ENCODE measurements around the gene SEMA3C.

Gene SEMA3C

GRCh38 chr7:80868566-80868965, 50.3 kb downstream of the SEMA3C start:
- H3K27ac ChIP-seq: no peak overlapping the region
- H3K4me3 ChIP-seq: no peak overlapping the region

- no peak overlapping the region for H3K27ac ChIP-seq
- no peak overlapping the region for H3K4me3 ChIP-seq
Measured at GRCh38 chr7:80860554-80860953, 58.3 kb downstream of the SEMA3C start.

GRCh38 chr7:80859272-80859970, 59.4 kb downstream of the SEMA3C start:
- Histone ChIP-seq H3K27ac (no peak overlapping the region), H3K4me3 (no peak overlapping the region)

DNA sequence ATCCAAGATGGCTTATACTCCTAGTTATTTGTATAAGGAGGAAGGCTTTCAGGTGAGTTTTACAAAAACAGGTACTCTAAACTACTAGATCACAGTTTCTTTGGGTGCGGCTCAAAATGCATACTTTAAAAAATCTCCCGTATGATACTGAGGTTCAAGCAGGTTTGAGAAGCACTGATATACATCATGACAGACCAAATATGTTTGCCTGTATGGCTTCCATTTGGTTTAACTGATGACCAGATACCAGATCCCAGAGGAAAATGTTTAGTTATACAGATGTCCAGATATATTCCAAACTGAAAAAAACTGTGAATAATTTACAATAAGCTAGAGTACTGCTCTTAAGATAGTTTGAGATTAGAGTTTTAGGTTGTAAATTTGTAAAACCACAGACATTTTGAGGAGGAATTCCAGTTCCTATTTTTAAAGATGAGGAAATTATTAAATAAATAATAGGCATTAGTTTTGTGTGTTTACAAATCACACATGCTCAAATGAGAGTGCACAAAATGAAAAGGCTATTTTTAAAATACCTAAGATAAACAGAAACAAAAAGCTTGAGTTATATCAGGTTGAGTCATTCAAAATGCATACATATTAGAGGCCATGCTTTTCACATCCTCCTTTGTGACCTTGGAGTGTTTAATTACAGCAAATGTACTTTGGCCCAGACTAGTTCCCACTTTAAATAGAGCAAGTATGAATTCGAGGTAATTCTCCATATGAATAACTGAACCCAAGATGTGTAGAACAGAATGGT, 60.5 kb downstream of the SEMA3C start:
- Histone ChIP-seq H3K4me3 (no peak overlapping the region), H3K27ac (no peak overlapping the region)

- Histone ChIP-seq H3K4me3 (no peak overlapping the region), H3K27ac (no peak overlapping the region)
Measured at GRCh38 chr7:80856769-80857168, 62.1 kb downstream of the SEMA3C start.

DNA sequence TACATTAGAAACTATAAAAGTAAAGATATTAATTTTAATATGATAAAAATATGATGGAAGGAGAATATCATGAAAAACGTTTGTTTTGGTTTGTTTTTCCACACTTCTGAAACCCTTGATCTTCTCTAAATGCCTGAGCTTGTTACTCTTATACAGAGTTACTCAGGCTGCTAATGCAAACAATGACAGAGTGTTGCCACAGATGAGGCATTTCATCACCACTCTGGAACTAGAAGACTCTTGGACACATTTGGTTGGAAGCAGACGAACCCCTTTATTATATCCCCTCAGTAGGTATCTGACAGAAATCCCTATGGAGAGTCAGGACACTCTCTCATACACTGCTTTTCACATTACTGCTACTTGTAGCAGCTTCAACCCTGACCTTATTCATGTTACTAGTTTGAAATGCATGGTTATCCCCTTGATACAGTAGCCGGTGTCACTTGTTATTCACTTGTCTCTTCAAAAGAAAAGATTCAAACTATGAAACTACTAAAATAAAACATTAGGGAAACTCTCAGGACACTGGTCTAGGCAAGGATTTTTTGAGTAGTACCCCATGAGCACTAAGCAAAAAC, 66.9 kb downstream of the SEMA3C start:
- Histone ChIP-seq H3K27ac (no peak overlapping the region), H3K4me3 (no peak overlapping the region)

DNA sequence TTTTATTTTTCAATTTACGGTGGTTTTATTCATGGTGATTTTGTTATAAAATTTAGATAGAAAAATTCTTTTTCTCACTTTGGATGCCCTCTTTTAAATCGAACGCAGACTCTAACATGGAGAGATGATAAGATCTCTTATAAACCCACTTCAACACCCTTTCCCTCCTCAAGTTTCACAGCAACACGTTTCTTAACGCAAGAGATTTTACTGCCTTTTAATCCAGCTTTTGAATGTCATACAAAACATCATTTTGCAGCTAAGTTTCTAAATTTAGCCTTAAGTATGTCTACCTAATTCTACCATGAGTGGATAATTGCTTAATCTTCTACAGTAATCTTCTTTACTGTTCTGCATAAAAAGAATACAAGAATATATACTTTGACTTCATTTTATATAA, 70.0 kb downstream of the SEMA3C start:
- Histone ChIP-seq H3K4me3 (no peak overlapping the region), H3K27ac (no peak overlapping the region)

- H3K4me3 ChIP-seq: no peak overlapping the region
- no peak overlapping the region for H3K27ac ChIP-seq
Measured at GRCh38 chr7:80847895-80848294, 71.0 kb downstream of the SEMA3C start.

DNA sequence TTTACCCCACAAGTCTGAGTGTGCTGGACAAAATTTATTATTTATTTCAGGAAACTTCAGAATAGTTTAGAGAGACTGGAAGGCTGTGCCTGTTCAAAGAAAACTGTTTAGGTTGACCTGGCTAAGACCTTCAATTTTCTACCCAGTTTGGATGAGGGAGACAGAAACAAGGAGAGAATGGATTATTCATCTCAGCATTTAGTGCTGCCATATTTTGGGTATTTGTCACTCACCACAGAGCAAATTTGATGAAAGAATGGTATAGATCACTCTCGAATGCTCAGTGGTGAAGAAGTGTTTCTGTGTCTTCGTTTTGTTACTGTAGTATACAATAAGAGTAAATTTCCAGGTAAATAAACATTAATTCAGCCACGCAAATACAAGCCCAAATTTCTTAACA, 71.8 kb downstream of the SEMA3C start:
- H3K27ac ChIP-seq: no peak overlapping the region
- no peak overlapping the region for H3K4me3 ChIP-seq

DNA sequence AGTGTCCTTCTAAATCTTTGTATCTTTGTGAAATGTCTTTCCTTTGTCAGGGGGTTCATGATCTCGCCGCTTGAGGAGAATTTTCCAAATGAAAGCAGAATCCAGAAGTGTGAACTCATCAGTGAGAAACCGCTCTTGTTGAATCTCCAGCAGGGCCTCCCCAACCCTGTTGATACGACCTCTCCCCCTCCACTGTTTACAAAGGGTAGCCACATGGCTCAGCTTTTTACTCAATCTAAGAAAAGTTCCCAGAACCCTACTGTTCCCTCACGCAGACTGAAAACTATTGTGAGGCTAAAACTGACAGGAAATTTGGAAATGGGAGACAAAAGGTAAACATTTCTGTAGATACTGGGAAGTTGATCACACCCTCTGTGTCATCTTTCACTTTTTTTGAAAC, 73.9 kb downstream of the SEMA3C start:
- no peak overlapping the region for H3K4me3 ChIP-seq

DNA sequence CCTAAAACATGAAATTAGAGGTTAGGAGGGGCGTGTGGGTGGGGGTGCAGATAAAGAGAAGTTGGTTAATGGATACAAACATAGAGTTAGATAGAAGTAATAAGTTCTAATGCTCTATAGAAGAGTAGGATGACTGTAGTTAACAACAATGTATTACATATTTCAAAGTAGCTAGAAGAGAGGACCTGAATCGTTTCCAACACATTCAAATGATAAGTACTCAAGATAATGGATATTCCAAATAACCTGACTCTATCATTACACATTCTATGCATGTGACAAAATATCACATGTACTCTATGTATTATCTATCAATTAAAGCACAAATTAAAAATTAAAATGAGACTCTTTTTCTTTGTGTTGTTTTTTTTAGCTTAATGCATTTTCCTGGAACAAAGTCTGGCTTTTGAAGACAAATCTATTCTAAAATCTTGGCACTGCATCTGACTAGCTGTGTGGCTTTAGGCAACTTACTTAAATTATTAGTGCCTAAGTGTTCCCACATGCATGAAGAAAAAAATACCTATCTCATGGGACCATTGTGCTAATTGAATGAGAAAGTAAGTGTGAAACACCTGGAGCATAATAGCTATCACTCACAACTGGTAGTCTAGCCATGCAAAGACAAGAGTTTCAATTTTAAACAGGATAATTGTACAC, 75.7 kb downstream of the SEMA3C start:
- Histone ChIP-seq H3K27ac (no peak overlapping the region), H3K4me3 (no peak overlapping the region)

More for the DNA sequence above, 73.9 kb downstream of the SEMA3C start:
- H3K27ac ChIP-seq: no peak overlapping the region

DNA sequence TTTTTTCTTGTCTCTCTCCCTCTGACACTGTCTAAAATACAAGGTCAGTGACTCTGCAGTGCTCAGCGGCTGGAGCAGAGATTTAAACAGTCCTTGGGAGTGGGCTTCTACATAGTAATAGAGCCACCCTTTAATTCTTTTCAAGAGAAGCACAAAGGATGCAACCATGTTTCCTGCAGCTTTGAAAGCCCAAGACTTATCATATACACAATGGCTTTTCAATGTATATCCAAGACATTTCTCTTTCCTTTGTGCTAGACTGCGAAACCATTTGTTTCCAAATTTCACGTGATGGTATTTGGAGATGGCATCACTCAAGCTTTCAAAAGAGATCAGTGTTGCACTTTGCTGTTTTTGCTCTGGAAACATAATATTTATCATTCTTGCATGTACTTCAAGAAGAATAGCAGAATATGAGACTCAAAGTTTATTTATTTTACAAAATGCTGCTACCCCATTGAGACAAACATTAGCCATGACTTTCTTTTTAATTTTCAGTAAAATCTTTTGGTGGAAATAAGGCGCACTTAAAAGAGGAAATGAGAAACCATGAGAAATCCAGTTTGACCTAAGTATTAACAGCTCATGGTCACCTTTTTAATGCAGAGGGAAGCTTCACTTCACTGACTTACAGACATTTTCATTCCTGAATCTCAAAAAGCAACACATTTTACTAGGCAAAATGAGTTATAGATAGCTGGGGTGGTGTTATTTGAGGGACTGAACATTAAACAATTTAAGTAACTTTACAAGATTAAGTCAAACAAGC, 76.6 kb downstream of the SEMA3C start:
- H3K27ac ChIP-seq: no peak overlapping the region
- no peak overlapping the region for H3K4me3 ChIP-seq

GRCh38 chr7:80841423-80841955, 77.4 kb downstream of the SEMA3C start:
- Histone ChIP-seq H3K4me3 (no peak overlapping the region), H3K27ac (no peak overlapping the region)

GRCh38 chr7:80840681-80841080, 78.2 kb downstream of the SEMA3C start:
- no peak overlapping the region for H3K4me3 ChIP-seq
- no peak overlapping the region for H3K27ac ChIP-seq

GRCh38 chr7:80839855-80840254, 79.0 kb downstream of the SEMA3C start:
- Histone ChIP-seq H3K27ac (no peak overlapping the region), H3K4me3 (no peak overlapping the region)

- Histone ChIP-seq H3K27ac (no peak overlapping the region), H3K4me3 (no peak overlapping the region)
Measured at GRCh38 chr7:80838643-80839042, 80.2 kb downstream of the SEMA3C start.

DNA sequence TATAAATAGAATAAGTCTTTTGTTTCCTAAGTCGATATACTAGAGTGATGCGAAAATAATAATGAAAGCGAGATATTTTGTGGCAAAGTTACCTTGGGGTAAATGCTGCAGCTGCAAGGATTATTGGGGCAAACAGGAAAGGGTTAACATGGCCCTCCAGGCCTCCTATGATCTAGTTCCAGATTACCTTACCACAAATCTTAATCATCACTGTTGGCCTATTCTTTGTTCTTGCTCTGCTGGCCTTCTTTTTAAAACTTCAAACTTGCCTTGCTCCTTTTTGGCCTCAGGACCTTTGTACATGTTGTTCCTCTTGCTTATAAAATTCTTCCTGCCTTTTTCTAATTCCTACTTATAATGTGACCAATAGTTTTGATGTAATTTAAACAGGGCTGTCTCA, 81.5 kb downstream of the SEMA3C start:
- Histone ChIP-seq H3K27ac (no peak overlapping the region), H3K4me3 (no peak overlapping the region)

GRCh38 chr7:80835251-80835650, 83.6 kb downstream of the SEMA3C start:
- no peak overlapping the region for H3K27ac ChIP-seq

More at GRCh38 chr7:80835251-80835650, 83.6 kb downstream of the SEMA3C start:
- no peak overlapping the region for H3K4me3 ChIP-seq

Data from skin epidermis (tissue), 12 donors.